Measurements from ENCODE around the gene NUDT2. TPM values are rescaled to one million over a fixed set of nuclear protein-coding genes. Genes with fewer than 3 reads are reported as not detected.
A peak's percentile ranks its signal among the peaks of the same experiment; 100 is the strongest.

The NUDT2 gene
- total RNA-seq, 1 experiment from 2014 or later: 10.4 TPM

DNA sequence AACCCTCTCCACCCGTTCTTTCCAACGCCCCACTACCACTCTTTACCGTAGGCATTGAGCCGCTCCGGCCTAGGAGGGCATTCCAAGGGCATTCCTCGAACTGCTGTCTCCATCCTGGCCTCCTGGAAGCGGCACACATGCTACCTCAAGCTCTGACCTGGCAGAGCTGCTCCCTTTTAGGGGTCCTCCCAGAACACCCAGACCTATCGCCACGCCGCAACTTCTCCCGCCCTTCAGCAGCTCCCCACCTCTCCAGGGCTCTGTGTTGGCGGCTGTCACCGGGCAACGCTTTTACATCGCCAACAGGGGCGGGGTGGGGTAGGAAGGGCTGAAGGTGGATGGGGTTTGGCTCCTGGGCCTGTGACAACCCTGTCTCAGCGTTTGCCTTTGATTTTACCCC lies 52.0 kb downstream of the NUDT2 start:
- H2AFZ ChIP-seq (ENCODE audit: low read length): peak overlapping the region; percentile 94; the same call in 1 of the 2 replicates
- H3K27me3 ChIP-seq (ENCODE audit: low read length): no peaks in the 10 kb centered on the region
- DNase-seq: peak; percentile 58
- H3K4me1 ChIP-seq (ENCODE audit: low read length): peaks cover 30% of the 10 kb centered on the region
- H3K9me2 ChIP-seq (replicated peaks; ENCODE audit: insufficient read depth, low read length): no peaks in the 10 kb centered on the region
- H3K4me2 ChIP-seq (ENCODE audit: low read depth, low read length, poor library complexity, severe bottlenecking): peak overlapping the region; percentile 89
- H3K9me3 ChIP-seq (ENCODE audit: low read length): no peaks in the 10 kb centered on the region
- no peaks in the 10 kb centered on the region for H4K20me1 ChIP-seq (ENCODE audit: insufficient read depth, low read depth, low read length)
- H3K4me3 ChIP-seq (ENCODE audit: low read length): peak overlapping the region; percentile 71
- no peaks in the 10 kb centered on the region for H3K36me3 ChIP-seq (ENCODE audit: insufficient read depth, low read length)
- H3K27ac ChIP-seq (ENCODE audit: low read length): no peak overlapping the region
- H3K79me2 ChIP-seq (ENCODE audit: low read length): no peaks in the 10 kb centered on the region
- H3K9ac ChIP-seq (ENCODE audit: low read length): peak overlapping the region; percentile 69

DNA sequence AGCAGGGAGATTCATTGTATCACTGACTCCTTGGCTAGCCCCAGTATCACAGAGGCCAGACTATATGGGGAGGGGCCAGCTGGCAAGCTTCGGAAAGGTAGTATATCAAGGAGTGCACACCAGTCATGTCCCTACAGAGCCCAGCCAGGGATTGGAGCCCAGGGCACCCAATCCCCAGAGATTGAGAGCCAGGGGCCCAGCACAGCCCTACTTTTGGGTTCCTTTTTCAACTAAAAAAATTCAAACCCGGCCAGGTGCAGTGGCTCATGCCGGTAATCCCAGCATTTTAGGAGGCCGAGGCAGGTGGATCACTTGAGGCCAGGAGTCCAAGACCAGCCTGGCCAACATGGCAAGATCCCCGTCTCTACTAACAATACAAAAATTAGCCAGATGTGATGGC lies 52.7 kb downstream of the NUDT2 start:
- Histone ChIP-seq H3K4me2 (ENCODE audit: low read depth, low read length, poor library complexity, severe bottlenecking) (no peak overlapping the region), H3K27me3 (ENCODE audit: low read length) (no peaks in the 10 kb centered on the region), H3K4me1 (ENCODE audit: low read length) (peaks cover 27% of the 10 kb centered on the region), H3K9ac (ENCODE audit: low read length) (no peak overlapping the region), H3K36me3 (ENCODE audit: insufficient read depth, low read length) (no peaks in the 10 kb centered on the region), H2AFZ (ENCODE audit: low read length) (no peak overlapping the region), H3K9me2 (replicated peaks; ENCODE audit: insufficient read depth, low read length) (no peaks in the 10 kb centered on the region), H3K9me3 (ENCODE audit: low read length) (no peaks in the 10 kb centered on the region), H4K20me1 (ENCODE audit: insufficient read depth, low read depth, low read length) (no peaks in the 10 kb centered on the region), H3K27ac (ENCODE audit: low read length) (no peak overlapping the region), H3K4me3 (ENCODE audit: low read length) (no peak overlapping the region), H3K79me2 (ENCODE audit: low read length) (no peaks in the 10 kb centered on the region)
- DNase-seq: no peak

DNA sequence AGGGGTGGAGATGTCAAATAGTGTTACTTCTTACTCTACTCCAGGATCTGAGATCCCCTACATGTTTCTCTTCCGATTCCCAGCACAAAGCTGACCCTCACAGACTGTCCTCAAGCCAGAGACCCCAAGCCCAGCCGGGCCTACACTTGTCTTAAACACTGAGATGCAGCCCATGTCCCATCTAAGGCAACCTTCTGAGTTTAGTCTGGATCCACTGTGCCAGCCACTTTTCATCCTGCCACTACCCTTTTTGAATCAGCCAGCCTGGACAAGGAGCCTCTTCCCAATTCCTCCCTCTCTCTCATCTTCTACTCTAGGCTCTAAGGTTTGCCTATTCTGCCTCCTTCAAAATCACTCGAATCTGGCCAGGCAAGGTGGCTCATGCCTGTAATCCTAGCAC lies 53.5 kb downstream of the NUDT2 start:
- Histone ChIP-seq H3K4me1 (ENCODE audit: low read length) (peaks cover 22% of the 10 kb centered on the region), H3K27ac (ENCODE audit: low read length) (no peak overlapping the region), H4K20me1 (ENCODE audit: insufficient read depth, low read depth, low read length) (no peaks in the 10 kb centered on the region), H3K9me3 (ENCODE audit: low read length) (no peaks in the 10 kb centered on the region), H2AFZ (ENCODE audit: low read length) (no peak overlapping the region), H3K27me3 (ENCODE audit: low read length) (no peaks in the 10 kb centered on the region), H3K36me3 (ENCODE audit: insufficient read depth, low read length) (no peaks in the 10 kb centered on the region), H3K4me2 (ENCODE audit: low read depth, low read length, poor library complexity, severe bottlenecking) (no peak overlapping the region), H3K9ac (ENCODE audit: low read length) (no peak overlapping the region), H3K79me2 (ENCODE audit: low read length) (no peaks in the 10 kb centered on the region), H3K9me2 (replicated peaks; ENCODE audit: insufficient read depth, low read length) (no peaks in the 10 kb centered on the region), H3K4me3 (ENCODE audit: low read length) (no peak overlapping the region)
- DNase-seq: no peak

DNA sequence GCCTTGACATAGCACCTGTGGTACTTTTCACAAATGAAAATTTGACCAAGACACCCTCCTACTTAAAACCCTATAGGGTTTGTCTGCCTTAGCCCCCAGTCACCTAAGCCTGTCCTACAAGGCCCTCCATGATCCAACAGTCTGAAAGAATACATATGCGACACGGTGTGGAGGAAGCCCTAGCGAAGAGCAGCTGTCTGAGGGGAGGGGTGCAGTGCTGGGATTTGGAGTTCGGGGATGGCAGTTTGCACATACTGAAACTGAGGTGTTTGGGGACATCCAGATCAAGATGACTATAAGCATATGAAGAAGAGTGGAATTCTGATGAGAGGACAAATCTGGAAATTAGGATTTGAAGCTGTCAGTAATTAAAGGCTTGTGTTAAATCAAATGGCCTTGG lies 54.5 kb downstream of the NUDT2 start:
- Histone ChIP-seq H3K4me3 (ENCODE audit: low read length) (no peak overlapping the region), H4K20me1 (ENCODE audit: insufficient read depth, low read depth, low read length) (no peaks in the 10 kb centered on the region), H3K4me2 (ENCODE audit: low read depth, low read length, poor library complexity, severe bottlenecking) (no peak overlapping the region), H3K36me3 (ENCODE audit: insufficient read depth, low read length) (no peaks in the 10 kb centered on the region), H3K4me1 (ENCODE audit: low read length) (peaks cover 21% of the 10 kb centered on the region), H3K27me3 (ENCODE audit: low read length) (no peaks in the 10 kb centered on the region), H3K79me2 (ENCODE audit: low read length) (no peaks in the 10 kb centered on the region), H3K9me3 (ENCODE audit: low read length) (no peaks in the 10 kb centered on the region), H2AFZ (ENCODE audit: low read length) (no peak overlapping the region), H3K9ac (ENCODE audit: low read length) (no peak overlapping the region), H3K27ac (ENCODE audit: low read length) (no peak overlapping the region), H3K9me2 (replicated peaks; ENCODE audit: insufficient read depth, low read length) (no peaks in the 10 kb centered on the region)
- no peak for DNase-seq

DNA sequence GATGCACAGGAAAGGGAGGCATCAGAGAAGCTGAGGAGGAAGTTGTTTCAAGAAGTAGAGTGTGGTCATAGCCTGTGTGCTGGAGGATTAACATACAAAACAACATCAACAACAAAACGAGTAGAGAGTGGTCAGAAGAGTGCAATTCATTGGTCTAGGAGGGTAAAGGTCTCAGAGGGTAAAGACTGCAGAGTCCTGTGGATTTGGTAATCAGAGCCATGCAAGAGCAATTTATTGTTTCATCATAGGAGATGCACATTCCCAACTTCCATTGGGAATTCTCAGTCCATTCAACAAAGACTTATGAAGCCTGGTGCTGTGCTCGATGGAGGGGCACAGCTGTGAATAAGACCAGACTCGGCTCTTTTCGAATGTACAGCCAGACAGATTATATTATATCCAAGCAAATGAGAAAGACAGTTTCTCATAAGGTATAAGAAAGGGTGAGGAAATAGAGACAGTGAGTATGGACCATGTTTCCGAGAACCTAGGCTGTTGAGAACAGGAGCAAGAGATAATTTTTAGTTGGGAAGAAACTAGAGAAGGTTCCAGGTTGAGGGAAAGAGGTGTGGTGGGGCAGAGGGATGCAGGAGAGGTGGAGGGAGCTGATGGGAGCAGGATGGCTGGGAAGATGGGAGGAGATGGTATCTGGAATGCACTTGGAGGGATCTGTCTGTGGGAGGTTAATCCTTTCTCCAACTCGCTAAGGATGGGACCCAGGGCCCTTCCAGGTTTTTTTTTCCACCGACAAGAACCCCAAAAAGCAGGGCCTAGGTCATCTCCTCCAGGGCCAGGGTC lies 55.2 kb downstream of the NUDT2 start:
- Histone ChIP-seq H3K27me3 (ENCODE audit: low read length) (no peaks in the 10 kb centered on the region), H3K4me2 (ENCODE audit: low read depth, low read length, poor library complexity, severe bottlenecking) (no peak overlapping the region), H3K9me2 (replicated peaks; ENCODE audit: insufficient read depth, low read length) (no peaks in the 10 kb centered on the region), H3K36me3 (ENCODE audit: insufficient read depth, low read length) (no peaks in the 10 kb centered on the region), H3K4me1 (ENCODE audit: low read length) (peaks cover 18% of the 10 kb centered on the region), H3K9me3 (ENCODE audit: low read length) (no peaks in the 10 kb centered on the region), H3K79me2 (ENCODE audit: low read length) (no peaks in the 10 kb centered on the region), H3K9ac (ENCODE audit: low read length) (no peak overlapping the region), H3K4me3 (ENCODE audit: low read length) (no peak overlapping the region), H2AFZ (ENCODE audit: low read length) (no peak overlapping the region), H3K27ac (ENCODE audit: low read length) (no peak overlapping the region), H4K20me1 (ENCODE audit: insufficient read depth, low read depth, low read length) (no peaks in the 10 kb centered on the region)
- no peak for DNase-seq

DNA sequence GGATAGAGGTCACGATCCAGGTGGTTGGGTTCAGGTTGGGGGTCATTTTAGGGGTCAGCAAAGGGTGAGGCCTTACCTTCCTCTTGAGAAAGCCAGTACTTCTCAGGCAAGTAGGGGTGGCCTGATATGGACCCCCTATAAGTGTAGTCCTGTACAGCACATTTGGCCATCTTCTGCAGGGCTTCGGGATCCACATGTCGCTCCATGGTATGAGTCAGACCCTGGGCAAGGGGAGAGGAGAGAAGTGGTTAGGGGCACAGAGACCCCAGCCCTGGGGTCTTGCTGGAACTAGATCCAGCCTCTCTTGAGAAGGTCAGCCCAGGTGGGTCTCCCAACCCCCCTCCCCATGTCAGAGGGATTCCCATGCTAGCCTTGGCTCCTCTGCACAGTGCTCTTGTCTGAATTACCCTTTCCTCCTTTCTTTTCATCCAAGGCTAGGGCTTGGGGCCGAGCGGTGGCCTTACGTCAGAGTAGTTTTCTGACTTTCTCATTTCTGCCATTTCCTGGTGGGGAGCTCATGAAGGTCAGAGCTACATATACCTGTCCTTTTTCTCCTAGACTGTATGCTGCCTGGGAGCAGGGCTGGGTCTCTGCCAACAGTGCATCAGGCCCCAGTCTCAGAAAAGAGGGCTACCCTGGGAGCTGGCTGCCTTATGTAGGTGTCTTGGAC lies 56.3 kb downstream of the NUDT2 start:
- Histone ChIP-seq H3K4me3 (ENCODE audit: low read length) (no peak overlapping the region), H2AFZ (ENCODE audit: low read length) (no peak overlapping the region), H3K9me3 (ENCODE audit: low read length) (no peaks in the 10 kb centered on the region), H3K27ac (ENCODE audit: low read length) (no peak overlapping the region), H3K9ac (ENCODE audit: low read length) (no peak overlapping the region), H3K4me2 (ENCODE audit: low read depth, low read length, poor library complexity, severe bottlenecking) (no peak overlapping the region), H3K79me2 (ENCODE audit: low read length) (no peaks in the 10 kb centered on the region), H3K9me2 (replicated peaks; ENCODE audit: insufficient read depth, low read length) (no peaks in the 10 kb centered on the region), H3K36me3 (ENCODE audit: insufficient read depth, low read length) (no peaks in the 10 kb centered on the region), H3K27me3 (ENCODE audit: low read length) (no peaks in the 10 kb centered on the region), H3K4me1 (ENCODE audit: low read length) (peaks cover 8% of the 10 kb centered on the region), H4K20me1 (ENCODE audit: insufficient read depth, low read depth, low read length) (no peaks in the 10 kb centered on the region)
- DNase-seq: no peak

DNA sequence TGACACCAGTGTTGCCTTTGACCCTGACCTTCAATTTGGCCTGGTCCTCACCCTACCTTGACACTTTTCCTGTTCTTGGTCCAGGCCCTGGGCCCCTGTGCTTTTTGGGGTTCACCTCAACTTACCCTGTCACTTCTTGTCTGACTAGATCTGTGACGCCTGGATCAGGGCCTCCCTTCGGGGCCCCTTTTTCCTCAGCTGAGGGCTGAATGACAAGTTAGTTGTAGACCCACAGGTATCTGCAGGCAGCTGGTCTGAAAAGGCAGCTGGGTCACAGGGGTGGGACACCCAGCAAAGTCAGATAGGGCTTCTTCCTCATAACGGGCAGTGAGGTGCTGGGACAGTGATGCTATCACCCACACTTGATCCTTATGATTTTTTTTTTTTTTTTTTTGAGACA lies 57.3 kb downstream of the NUDT2 start:
- no peaks in the 10 kb centered on the region for H4K20me1 ChIP-seq (ENCODE audit: insufficient read depth, low read depth, low read length)
- no peak overlapping the region for H3K4me3 ChIP-seq (ENCODE audit: low read length)
- no peak overlapping the region for H3K9ac ChIP-seq (ENCODE audit: low read length)
- no peaks in the 10 kb centered on the region for H3K27me3 ChIP-seq (ENCODE audit: low read length)
- H3K9me3 ChIP-seq (ENCODE audit: low read length): no peaks in the 10 kb centered on the region
- no peaks in the 10 kb centered on the region for H3K4me1 ChIP-seq (ENCODE audit: low read length)
- H3K79me2 ChIP-seq (ENCODE audit: low read length): no peaks in the 10 kb centered on the region
- no peaks in the 10 kb centered on the region for H3K36me3 ChIP-seq (ENCODE audit: insufficient read depth, low read length)
- no peak for DNase-seq
- no peak overlapping the region for H2AFZ ChIP-seq (ENCODE audit: low read length)
- no peak overlapping the region for H3K4me2 ChIP-seq (ENCODE audit: low read depth, low read length, poor library complexity, severe bottlenecking)
- H3K27ac ChIP-seq (ENCODE audit: low read length): no peak overlapping the region
- H3K9me2 ChIP-seq (replicated peaks; ENCODE audit: insufficient read depth, low read length): no peaks in the 10 kb centered on the region

DNA sequence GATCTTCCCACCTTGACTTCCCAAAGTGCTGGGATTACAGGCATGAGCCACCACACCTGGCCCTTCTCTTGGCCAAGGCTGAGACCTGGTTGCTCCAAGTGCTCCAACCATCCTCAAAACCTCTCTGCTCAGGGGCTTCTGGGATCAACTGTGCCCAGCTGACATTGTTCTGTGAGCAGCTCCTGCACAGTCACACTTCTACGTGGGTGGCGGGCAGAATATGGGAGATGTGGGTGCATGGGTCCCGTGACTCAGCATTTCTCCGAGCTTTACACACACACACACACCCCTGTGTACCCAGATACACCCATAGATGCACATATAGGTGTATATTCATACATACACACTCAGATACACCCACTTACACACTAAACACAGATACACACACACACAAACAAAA lies 57.9 kb downstream of the NUDT2 start:
- DNase-seq: no peak

More for the DNA sequence above, 57.9 kb downstream of the NUDT2 start:
- Histone ChIP-seq H3K27ac (ENCODE audit: low read length) (no peak overlapping the region), H3K36me3 (ENCODE audit: insufficient read depth, low read length) (no peaks in the 10 kb centered on the region), H3K9me3 (ENCODE audit: low read length) (no peaks in the 10 kb centered on the region), H3K4me1 (ENCODE audit: low read length) (no peaks in the 10 kb centered on the region), H3K9ac (ENCODE audit: low read length) (no peak overlapping the region), H3K79me2 (ENCODE audit: low read length) (no peaks in the 10 kb centered on the region), H3K4me3 (ENCODE audit: low read length) (no peak overlapping the region), H3K9me2 (replicated peaks; ENCODE audit: insufficient read depth, low read length) (no peaks in the 10 kb centered on the region), H3K4me2 (ENCODE audit: low read depth, low read length, poor library complexity, severe bottlenecking) (no peak overlapping the region), H2AFZ (ENCODE audit: low read length) (no peak overlapping the region), H3K27me3 (ENCODE audit: low read length) (no peaks in the 10 kb centered on the region), H4K20me1 (ENCODE audit: insufficient read depth, low read depth, low read length) (no peaks in the 10 kb centered on the region)
